ENCODE results near the gene NDUFAF3. TPM values are rescaled to one million over a fixed set of nuclear protein-coding genes. Genes with fewer than 3 reads are reported as not detected.

NDUFAF3 gene
- total RNA-seq, 1 experiment from 2014 or later: 91.0 TPM

DNA sequence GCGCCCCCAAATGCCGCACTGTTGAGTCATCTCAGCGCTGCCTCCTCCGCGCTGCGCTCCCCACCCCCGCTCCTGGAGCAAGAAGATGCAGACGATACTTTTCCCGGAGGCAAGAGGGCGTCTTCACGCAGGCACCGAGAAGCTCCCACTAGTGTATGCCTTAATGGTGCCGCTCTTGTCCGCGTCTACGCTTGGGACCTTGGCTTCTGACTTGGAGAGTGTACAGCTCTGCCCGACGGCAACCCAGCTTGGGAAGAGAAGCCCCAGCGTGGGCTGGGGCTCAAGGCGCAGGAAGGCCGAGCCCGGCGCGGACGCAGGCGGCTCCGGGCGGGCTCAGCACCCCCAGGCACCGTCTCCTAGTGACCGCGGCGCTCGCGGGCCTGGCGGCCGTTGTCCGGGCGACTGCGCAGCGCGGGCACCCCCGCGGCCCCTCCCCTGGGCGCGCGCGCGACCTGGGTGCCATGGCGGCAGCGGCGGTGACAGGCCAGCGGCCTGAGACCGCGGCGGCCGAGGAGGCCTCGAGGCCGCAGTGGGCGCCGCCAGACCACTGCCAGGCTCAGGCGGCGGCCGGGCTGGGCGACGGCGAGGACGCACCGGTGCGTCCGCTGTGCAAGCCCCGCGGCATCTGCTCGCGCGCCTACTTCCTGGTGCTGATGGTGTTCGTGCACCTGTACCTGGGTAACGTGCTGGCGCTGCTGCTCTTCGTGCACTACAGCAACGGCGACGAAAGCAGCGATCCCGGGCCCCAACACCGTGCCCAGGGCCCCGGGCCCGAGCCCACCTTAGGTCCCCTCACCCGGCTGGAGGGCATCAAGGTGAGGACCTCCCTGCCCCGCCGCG lies 31.9 kb upstream of the NDUFAF3 start, which contains the start of gene P4HTM:
TSS of gene P4HTM (plus strand) at position 446 of the 840 bp plus-strand sequence. CDS start at position 462, 16 bp downstream.
- Histone ChIP-seq H4K20me1 (ENCODE audit: insufficient read depth) (no peaks in the 10 kb centered on the region), H3K36me3 (ENCODE audit: control insufficient read depth in 1 of 2, insufficient read depth in 2 of 2, low read length in 2 of 2) (peaks cover 0 to 10% of the 10 kb centered on the region in 2 experiments; a peak in 3 of 4 replicates), H3K9me3 (ENCODE audit: control insufficient read depth in 1 of 2, insufficient read depth in 1 of 2, low read depth in 1 of 2, low read length in 2 of 2) (no peaks in the 10 kb centered on the region), H3K9me2 (ENCODE audit: insufficient read depth) (no peaks in the 10 kb centered on the region), H3K9ac (ENCODE audit: low read length) (peak within 1 kb of the TSS; percentile 83), H3K4me1 (ENCODE audit: control insufficient read depth in 1 of 2, insufficient read depth in 2 of 2, low read length in 2 of 2) (peaks cover 23 to 27% of the 10 kb centered on the region in 2 experiments), H2AFZ (ENCODE audit: low read depth, low read length, poor library complexity, severe bottlenecking) (no peak within 1 kb of the TSS), H3K27ac (ENCODE audit: low read depth, low read length) (peak within 1 kb of the TSS; percentile 98), H3K4me3 (replicated peaks in 1 of 2; ENCODE audit: low read depth in 1 of 2, low read length in 2 of 2) (peak within 1 kb of the TSS; percentile 76 to 80), H3K27me3 (ENCODE audit: insufficient read depth, low read length) (no peaks in the 10 kb centered on the region), H3K4me2 (ENCODE audit: low read length) (peak within 1 kb of the TSS; percentile 85), H3K79me2 (ENCODE audit: insufficient read depth, low read length) (peaks cover 47% of the 10 kb centered on the region)
- ATAC-seq (peak; percentile 77), DNase-seq (ENCODE audit: low read depth, low spot score) (peak; percentile 72)
- ChIA-PET CTCF (interaction anchor here (0.6 to 3.5 kb wide), 5 partner anchors 17 to 415 kb away, joined by 3 to 42 read pairs (median 3); partner anchors contain the start of genes NDUFAF3 and WDR6), POLR2A (interaction anchor here (1.2 to 5.1 kb wide), 4 partner anchors 10 to 39 kb away, joined by 3 to 30 read pairs (median 14); partner anchors contain the start of genes IMPDH2, NDUFAF3 and WDR6), RAD21 (ENCODE audit: low non-redundant PET in 1 of 2, low total read pairs in 2 of 2, uncharacterized antibody in 2 of 2, unreplicated experiment in 2 of 2) (interaction anchor here in 1 of 2 experiments (0.6 kb wide), 1 partner anchor 307 kb away, joined by 3 read pairs; no protein-coding TSS in a partner anchor)
- no TSS peak for BruUV-seq (replicated peaks)
- intact Hi-C loops (cut with micrococcal nuclease): loop anchor here (1.0 to 2.0 kb wide), 3 partner anchors 31 to 169 kb away; partner anchors contain the start of gene LAMB2
- TF ChIP-seq EGR1 (IDR thresholded peaks at IDR 0.05; ENCODE audit: low read depth) (peak; percentile 98), EZH2 (IDR thresholded peaks at IDR 0.05) (no peak), EZH2phosphoT487 (IDR thresholded peaks at IDR 0.05; ENCODE audit: borderline replicate concordance) (no peak), RAD21 (IDR thresholded peaks at IDR 0.05; ENCODE audit: low read depth) (0 out of 2 replicates have a peak, but pooled peaks have one; percentile 30), CBX3 (IDR thresholded peaks at IDR 0.05; ENCODE audit: low read depth) (no peak; the same call in 1 of the 2 replicates), YY1 (IDR thresholded peaks at IDR 0.05; ENCODE audit: extremely low read depth, insufficient replicate concordance, low read depth, low read length) (peak; percentile 80), SP1 (IDR thresholded peaks at IDR 0.05; ENCODE audit: low read depth) (peak; percentile 44), ZNF274 (IDR thresholded peaks at IDR 0.05; ENCODE audit: low read depth, low read length) (no peak), ATF3 (IDR thresholded peaks at IDR 0.05) (no peak), FOSL1 (IDR thresholded peaks at IDR 0.05; ENCODE audit: low read depth) (peak; percentile 90), MAX (IDR thresholded peaks at IDR 0.05) (no peak), TCF7L2 (IDR thresholded peaks at IDR 0.05; ENCODE audit: borderline replicate concordance, extremely low read depth, insufficient read depth, insufficient read length) (peak; percentile 55), POLR2AphosphoS5 (IDR thresholded peaks at IDR 0.05; ENCODE audit: low read depth, low read length) (peak; percentile 57), ZFX (IDR thresholded peaks at IDR 0.05) (peak; percentile 97), POLR2A (IDR thresholded peaks at IDR 0.05; ENCODE audit: borderline replicate concordance, extremely low read depth, insufficient read depth, insufficient read length) (peak; percentile 85)
- TF ChIP-seq, protein P1, sequence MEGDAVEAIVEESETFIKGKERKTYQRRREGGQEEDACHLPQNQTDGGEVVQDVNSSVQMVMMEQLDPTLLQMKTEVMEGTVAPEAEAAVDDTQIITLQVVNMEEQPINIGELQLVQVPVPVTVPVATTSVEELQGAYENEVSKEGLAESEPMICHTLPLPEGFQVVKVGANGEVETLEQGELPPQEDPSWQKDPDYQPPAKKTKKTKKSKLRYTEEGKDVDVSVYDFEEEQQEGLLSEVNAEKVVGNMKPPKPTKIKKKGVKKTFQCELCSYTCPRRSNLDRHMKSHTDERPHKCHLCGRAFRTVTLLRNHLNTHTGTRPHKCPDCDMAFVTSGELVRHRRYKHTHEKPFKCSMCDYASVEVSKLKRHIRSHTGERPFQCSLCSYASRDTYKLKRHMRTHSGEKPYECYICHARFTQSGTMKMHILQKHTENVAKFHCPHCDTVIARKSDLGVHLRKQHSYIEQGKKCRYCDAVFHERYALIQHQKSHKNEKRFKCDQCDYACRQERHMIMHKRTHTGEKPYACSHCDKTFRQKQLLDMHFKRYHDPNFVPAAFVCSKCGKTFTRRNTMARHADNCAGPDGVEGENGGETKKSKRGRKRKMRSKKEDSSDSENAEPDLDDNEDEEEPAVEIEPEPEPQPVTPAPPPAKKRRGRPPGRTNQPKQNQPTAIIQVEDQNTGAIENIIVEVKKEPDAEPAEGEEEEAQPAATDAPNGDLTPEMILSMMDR (IDR thresholded peaks at IDR 0.05 in 2 of 3, conservative IDR thresholded peaks at IDR 0.05 in 1 of 3; ENCODE audit: borderline replicate concordance in 1 of 3, insufficient read depth in 1 of 3, low read depth in 2 of 3, low read length in 2 of 3): peak; percentile 20 to 24 (median 24); a peak in 3 of 6 replicates
- TF ChIP-seq, protein P2, sequence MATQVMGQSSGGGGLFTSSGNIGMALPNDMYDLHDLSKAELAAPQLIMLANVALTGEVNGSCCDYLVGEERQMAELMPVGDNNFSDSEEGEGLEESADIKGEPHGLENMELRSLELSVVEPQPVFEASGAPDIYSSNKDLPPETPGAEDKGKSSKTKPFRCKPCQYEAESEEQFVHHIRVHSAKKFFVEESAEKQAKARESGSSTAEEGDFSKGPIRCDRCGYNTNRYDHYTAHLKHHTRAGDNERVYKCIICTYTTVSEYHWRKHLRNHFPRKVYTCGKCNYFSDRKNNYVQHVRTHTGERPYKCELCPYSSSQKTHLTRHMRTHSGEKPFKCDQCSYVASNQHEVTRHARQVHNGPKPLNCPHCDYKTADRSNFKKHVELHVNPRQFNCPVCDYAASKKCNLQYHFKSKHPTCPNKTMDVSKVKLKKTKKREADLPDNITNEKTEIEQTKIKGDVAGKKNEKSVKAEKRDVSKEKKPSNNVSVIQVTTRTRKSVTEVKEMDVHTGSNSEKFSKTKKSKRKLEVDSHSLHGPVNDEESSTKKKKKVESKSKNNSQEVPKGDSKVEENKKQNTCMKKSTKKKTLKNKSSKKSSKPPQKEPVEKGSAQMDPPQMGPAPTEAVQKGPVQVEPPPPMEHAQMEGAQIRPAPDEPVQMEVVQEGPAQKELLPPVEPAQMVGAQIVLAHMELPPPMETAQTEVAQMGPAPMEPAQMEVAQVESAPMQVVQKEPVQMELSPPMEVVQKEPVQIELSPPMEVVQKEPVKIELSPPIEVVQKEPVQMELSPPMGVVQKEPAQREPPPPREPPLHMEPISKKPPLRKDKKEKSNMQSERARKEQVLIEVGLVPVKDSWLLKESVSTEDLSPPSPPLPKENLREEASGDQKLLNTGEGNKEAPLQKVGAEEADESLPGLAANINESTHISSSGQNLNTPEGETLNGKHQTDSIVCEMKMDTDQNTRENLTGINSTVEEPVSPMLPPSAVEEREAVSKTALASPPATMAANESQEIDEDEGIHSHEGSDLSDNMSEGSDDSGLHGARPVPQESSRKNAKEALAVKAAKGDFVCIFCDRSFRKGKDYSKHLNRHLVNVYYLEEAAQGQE (IDR thresholded peaks at IDR 0.05; ENCODE audit: low read depth): no peak

All from HCT116 (cell line).